ENCODE measurements around the gene HOXC6. TPM values are rescaled to one million over a fixed set of nuclear protein-coding genes. Genes with fewer than 3 reads are reported as not detected.

The HOXC6 gene
- total RNA-seq, 1 donor from 2014 or later = 1.1 TPM

DNA sequence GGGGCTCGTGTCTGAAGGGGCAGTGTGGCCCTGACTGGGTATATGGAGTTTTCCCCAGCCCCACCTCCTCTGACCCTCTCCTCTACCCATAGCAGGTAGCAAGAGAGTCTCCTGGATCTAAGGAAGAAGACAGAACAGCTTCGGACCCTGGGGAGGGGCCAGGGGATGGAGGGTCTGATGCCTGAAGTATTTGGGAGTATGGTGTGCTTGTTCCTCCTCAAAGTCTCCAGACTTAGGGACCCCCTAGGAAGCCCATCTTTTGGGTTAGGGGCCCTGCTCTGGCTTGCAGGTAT, 20.0 kb upstream of the HOXC6 start:
- H3K36me3 ChIP-seq (ENCODE audit: control insufficient read depth, insufficient read depth, low read length) = no peaks in the 10 kb centered on the region
- no peak overlapping the region for H3K4me3 ChIP-seq (ENCODE audit: low read depth, low read length)
- TF ChIP-seq, protein P1, sequence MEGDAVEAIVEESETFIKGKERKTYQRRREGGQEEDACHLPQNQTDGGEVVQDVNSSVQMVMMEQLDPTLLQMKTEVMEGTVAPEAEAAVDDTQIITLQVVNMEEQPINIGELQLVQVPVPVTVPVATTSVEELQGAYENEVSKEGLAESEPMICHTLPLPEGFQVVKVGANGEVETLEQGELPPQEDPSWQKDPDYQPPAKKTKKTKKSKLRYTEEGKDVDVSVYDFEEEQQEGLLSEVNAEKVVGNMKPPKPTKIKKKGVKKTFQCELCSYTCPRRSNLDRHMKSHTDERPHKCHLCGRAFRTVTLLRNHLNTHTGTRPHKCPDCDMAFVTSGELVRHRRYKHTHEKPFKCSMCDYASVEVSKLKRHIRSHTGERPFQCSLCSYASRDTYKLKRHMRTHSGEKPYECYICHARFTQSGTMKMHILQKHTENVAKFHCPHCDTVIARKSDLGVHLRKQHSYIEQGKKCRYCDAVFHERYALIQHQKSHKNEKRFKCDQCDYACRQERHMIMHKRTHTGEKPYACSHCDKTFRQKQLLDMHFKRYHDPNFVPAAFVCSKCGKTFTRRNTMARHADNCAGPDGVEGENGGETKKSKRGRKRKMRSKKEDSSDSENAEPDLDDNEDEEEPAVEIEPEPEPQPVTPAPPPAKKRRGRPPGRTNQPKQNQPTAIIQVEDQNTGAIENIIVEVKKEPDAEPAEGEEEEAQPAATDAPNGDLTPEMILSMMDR (IDR thresholded peaks at IDR 0.05; ENCODE audit: insufficient read depth, low read length, poor library complexity, severe bottlenecking) = no peak
- no peak for DNase-seq (ENCODE audit: low read depth)
- peaks cover 22% of the 10 kb centered on the region for H3K27me3 ChIP-seq (ENCODE audit: control insufficient read depth, insufficient read depth, low read length)

DNA sequence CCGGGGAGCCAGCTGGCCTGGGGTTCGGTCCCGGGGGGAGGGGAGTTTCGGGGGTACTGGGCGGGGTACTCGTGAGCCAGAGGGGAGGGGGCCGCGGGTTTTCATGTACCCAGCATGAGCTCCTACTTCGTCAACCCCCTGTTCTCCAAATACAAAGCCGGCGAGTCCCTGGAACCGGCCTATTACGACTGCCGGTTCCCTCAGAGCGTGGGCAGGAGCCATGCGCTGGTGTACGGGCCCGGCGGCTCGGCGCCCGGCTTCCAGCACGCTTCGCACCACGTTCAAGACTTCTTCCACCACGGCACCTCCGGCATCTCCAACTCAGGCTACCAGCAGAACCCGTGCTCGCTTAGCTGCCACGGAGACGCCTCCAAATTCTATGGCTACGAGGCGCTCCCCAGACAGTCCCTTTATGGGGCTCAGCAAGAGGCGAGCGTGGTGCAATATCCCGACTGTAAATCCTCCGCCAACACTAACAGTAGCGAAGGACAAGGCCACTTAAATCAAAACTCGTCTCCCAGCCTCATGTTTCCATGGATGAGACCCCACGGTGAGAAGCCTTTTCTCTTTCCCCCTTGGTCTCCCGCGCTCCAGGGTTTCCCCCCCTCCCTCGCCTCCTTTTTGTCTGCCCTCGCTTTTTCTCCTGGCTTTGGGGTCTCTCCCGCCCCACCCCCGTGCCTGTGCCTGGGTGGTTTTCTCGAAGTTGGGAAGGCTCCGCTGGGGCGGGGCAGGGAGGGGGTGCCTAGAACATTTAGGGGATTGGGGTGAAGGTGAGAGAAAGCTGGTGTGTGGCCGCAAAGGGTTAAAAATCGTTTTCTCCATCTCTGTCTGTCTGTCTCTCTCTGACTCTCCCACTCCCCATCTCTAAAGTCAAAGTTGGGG, 18.8 kb upstream of the HOXC6 start:
- H3K4me3 ChIP-seq (ENCODE audit: low read depth, low read length) = peak overlapping the region; percentile 41
- peaks cover 24% of the 10 kb centered on the region for H3K27me3 ChIP-seq (ENCODE audit: control insufficient read depth, insufficient read depth, low read length)
- TF ChIP-seq, protein P1 (IDR thresholded peaks at IDR 0.05; ENCODE audit: insufficient read depth, low read length, poor library complexity, severe bottlenecking) = no peak
- DNase-seq (ENCODE audit: low read depth) = no peak
- H3K36me3 ChIP-seq (ENCODE audit: control insufficient read depth, insufficient read depth, low read length) = no peaks in the 10 kb centered on the region

DNA sequence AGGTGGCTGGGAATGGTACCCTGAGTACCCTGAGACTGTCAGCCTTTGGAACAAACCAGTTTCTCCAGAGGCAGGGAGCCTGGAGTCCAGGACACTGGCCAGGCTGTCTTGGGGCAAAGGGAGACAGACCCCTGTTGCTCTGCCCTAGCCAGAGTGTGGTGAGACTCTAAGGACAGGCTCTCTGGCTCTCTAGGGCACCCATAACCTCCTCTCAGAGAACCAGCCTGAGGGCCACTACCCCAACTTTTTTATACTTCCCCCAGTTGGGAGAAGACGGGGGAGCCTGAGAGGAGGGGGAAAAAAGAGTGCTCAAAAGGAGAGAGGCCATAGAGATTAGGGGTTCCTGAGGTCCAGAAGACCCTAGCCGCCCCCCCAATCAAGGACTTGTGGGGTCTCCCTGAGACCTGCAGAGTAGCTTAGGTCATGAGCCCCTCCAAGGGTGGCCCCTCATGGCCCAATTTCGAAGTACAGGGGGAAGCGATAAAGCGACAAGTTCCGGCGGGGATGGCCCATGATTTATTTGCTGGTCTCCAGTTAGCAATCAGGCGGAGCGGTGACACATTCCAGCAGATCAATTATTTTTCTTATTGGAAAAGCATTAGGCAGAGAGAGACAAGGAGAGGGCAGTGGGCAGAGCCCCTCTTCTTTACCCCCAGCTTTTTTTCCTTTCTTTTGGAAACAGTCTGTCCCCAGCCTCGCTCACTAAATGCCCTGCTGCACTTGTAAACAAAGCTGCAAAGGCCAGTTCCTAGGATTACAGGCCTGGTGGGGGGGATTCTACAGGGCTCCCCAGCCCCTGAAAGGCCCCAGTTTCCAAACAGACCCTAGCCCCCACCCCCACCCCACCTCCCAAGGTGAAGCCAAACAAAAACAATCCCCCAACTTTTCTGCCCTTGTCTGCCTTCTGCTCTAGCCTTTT, 17.9 kb upstream of the HOXC6 start:
- DNase-seq (ENCODE audit: low read depth) = no peak
- TF ChIP-seq, protein P1 (IDR thresholded peaks at IDR 0.05; ENCODE audit: insufficient read depth, low read length, poor library complexity, severe bottlenecking) = no peak
- no peaks in the 10 kb centered on the region for H3K36me3 ChIP-seq (ENCODE audit: control insufficient read depth, insufficient read depth, low read length)
- H3K4me3 ChIP-seq (ENCODE audit: low read depth, low read length) = no peak overlapping the region
- peaks cover 26% of the 10 kb centered on the region for H3K27me3 ChIP-seq (ENCODE audit: control insufficient read depth, insufficient read depth, low read length)

DNA sequence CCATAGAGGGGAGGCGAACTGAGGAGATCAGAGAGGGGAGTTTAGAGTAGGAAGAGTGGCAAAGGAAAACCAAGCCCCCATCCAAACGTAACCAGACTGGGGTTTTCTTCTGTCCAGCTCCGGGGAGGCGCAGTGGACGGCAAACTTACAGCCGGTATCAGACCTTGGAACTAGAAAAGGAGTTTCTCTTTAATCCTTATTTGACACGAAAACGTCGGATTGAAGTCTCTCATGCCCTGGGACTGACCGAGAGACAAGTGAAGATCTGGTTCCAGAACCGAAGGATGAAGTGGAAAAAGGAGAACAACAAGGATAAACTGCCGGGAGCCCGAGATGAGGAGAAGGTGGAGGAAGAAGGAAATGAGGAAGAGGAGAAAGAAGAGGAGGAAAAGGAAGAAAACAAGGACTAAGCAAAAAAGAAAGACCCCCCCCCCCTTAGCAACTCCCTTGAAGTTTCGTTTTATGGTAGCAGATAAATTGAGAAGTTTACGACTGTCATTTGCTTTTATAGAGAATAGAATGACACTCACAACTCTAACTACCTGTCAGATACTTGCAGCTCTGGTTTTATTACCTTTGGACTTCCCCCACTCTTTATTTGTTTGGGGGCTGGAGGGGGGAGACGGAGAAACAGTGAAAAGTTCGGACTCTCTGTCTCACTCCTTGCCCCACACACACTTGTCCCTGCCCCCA, 17.1 kb upstream of the HOXC6 start:
- H3K4me3 ChIP-seq (ENCODE audit: low read depth, low read length) = no peak overlapping the region
- no peak for DNase-seq (ENCODE audit: low read depth)
- H3K36me3 ChIP-seq (ENCODE audit: control insufficient read depth, insufficient read depth, low read length) = no peaks in the 10 kb centered on the region
- TF ChIP-seq, protein P1 (IDR thresholded peaks at IDR 0.05; ENCODE audit: insufficient read depth, low read length, poor library complexity, severe bottlenecking) = no peak
- H3K27me3 ChIP-seq (ENCODE audit: control insufficient read depth, insufficient read depth, low read length) = peaks cover 29% of the 10 kb centered on the region

DNA sequence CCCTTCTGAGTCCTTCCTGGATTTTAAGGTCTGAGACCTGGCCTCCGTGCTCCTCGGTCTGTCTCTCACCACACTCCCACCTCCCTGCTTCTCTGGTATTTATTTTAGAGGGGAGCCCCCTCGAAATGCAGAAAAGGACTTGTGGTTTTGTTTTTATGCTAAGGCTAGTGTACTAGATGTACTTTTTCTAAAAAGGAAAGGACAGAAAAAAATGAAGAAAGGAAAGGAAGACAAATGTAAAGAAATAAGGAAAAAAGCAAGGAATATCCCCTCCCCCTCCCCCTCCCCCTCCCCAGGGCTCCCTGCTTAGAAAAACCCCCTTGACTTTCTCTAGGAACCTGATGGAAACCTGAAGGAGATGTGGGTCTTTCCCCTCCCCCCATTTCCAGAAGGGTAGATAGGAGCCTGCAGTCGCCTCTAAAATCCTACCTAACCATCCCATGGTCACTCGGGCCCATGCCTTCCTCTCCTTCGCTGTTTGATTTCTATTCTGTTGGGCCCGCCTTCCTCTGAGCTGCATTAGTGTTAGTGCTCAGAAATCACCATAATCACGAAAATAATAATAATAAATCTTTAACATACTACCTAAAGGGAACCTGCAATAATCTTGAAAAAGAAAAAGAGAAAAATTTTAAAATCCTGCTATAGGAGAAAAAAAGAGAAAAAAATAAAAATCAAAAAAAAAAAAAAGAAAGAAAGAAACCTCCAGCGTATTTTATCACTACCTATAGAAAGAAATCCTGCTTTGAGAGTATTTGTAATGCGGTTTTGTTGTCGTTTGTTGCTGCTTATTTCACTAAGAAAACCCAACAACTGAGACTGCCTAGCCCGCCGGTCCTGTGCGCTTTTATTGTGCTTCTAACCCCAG, 16.3 kb upstream of the HOXC6 start:
- no peak for DNase-seq (ENCODE audit: low read depth)
- TF ChIP-seq, protein P1 (IDR thresholded peaks at IDR 0.05; ENCODE audit: insufficient read depth, low read length, poor library complexity, severe bottlenecking) = no peak
- H3K4me3 ChIP-seq (ENCODE audit: low read depth, low read length) = no peak overlapping the region
- H3K36me3 ChIP-seq (ENCODE audit: control insufficient read depth, insufficient read depth, low read length) = no peaks in the 10 kb centered on the region
- H3K27me3 ChIP-seq (ENCODE audit: control insufficient read depth, insufficient read depth, low read length) = peaks cover 26% of the 10 kb centered on the region

Data from kidney epithelial cell (primary cell).